HFF-Myc (cell line): ENCODE data around the gene LCP2.

Experiments
- DNase-seq: peaks from one replicate; pipeline ENCODE4 v3.0.0-alpha.2; 2011; ENCODE audit warnings: low read depth; ENCODE audit errors: extremely low read depth
- H3K4me3 ChIP-seq: replicated peaks from 2 replicates; pipeline ENCODE4 v1.5.1; 2011; ENCODE audit warnings: low read depth, mild to moderate bottlenecking, control low read depth, low read length
- CTCF ChIP-seq: IDR thresholded peaks from 2 replicates; pipeline ENCODE4 v1.5.1; 2012; ENCODE audit warnings: mild to moderate bottlenecking, low read depth, low read length, control low read depth; ENCODE audit errors: missing control alignments

Gene LCP2

GRCh38 chr5:170288151-170288550, 9.4 kb downstream of the LCP2 start:
- no peak overlapping the region for H3K4me3 ChIP-seq
- TF ChIP-seq CTCF: no peak
- no peak for DNase-seq

- no peak overlapping the region for H3K4me3 ChIP-seq
- DNase-seq: no peak
- TF ChIP-seq CTCF: no peak
Observed at GRCh38 chr5:170287532-170287931, 10.0 kb downstream of the LCP2 start.

GRCh38 chr5:170286386-170286925, 11.1 kb downstream of the LCP2 start:
- no peak overlapping the region for H3K4me3 ChIP-seq
- no peak for DNase-seq
- no peak for TF ChIP-seq CTCF

DNA sequence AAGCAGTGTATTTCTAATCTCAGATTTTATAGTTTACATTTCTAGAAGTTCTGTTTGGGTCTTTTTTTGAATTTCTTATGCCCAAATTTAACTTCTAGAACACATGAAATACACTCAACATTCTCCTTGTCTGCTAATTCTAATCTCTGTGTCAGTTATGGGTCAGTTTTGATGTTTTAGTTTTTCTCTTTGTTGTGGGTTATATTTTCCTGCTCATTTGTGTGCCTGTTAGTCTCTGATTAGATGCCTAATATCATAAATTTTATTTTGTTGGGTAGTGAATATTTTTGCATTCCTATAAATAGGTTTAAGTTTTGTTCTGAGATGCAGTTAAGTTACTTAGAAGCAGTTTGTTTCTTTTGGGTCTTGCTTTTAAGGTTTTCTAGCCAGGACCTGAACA, 12.4 kb downstream of the LCP2 start:
- no peak for DNase-seq
- no peak for TF ChIP-seq CTCF
- H3K4me3 ChIP-seq: no peak overlapping the region

DNA sequence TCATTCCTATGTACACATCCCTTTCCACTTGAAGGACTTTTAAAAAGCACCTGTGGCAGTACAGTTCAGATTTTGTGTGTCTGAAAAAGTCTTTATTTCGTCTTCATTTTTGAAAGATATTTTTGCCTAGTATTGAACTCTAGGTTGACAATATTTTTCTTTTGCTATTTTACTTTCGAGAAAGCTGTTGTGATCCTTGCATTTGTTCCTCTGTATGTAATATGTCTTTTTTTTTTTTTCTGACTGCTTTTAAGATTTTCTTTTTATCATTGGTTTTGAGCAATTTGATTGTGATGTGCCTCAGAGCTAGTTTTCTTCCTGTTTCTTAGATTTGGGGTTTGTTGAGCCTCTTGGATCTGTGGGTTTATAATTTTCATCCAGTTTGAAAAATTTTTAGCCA, 13.3 kb downstream of the LCP2 start:
- TF ChIP-seq CTCF: no peak
- no peak for DNase-seq
- no peak overlapping the region for H3K4me3 ChIP-seq

- DNase-seq: no peak
- TF ChIP-seq CTCF: no peak
- H3K4me3 ChIP-seq: no peak overlapping the region
Observed at GRCh38 chr5:170283296-170283695, 14.3 kb downstream of the LCP2 start.

DNA sequence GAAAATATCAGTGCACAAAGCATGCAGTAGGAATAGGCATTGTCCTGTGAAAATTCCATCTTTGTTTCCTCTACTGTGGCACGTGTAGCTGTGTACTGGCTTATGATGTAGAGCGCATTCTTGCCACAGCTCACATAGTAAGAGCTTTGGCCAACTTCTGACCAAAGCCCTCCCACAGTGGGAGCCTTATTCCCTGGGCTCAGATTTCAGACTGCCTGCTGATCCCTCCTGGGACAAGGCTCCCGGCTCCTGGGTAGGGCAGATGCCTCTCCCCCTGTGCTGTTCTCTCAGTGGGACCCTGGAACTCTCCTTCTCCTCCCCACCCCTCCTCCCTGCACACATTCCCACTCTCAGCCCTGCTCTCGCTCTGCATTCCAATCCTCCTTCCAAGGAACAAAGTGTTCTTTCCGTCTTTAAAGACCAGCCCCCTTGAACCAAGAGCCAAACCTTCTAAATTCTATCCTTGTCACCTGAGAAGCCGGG, 17.5 kb downstream of the LCP2 start:
- TF ChIP-seq CTCF: no peak
- DNase-seq: no peak
- H3K4me3 ChIP-seq: no peak overlapping the region
